ENCODE measurements around the gene LMO2. TPM values are rescaled to one million over a fixed set of nuclear protein-coding genes. Genes with fewer than 3 reads are reported as not detected.
"Not testable (repeated sequence)": the region's sequence is repeated elsewhere in the genome, so short reads cannot be mapped to it uniquely, and the experiment has no call there.

LMO2 gene
- total RNA-seq, 4 donors from 2014 or later = 22.4 to 45.2 (median 29.9) TPM

DNA sequence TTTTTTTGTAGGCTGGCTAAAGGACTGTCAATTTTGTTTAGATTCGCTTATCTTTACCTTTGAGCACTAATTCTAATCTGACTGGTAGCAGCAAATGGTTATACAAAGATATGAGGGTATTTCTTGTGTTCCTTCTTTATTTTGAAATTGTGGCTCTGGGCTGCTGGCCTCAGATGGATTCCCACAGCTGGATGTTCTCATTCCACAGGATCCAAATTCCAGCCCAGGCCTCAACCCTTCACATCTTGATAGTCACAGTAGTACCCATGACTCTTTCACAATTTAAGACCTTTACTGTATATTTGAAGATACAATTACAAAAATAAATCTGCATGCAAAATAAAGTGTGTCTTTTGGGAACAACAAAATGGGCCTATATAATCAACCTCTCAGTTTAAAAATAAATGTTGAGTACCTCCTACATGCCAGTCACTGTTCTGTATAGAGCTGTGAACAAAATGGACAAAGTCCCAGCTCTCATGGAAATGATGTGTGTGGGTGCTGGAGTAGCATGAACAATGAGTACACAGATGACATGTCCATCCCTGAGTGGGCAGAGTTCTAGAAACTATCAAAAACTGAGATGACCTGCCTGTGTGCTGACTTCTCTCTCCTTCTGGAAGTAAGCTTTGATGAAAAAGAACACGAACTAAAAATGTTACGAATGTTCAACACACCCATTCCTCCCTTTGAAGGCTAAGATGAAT is 65.9 kb downstream of the LMO2 start:
- Histone ChIP-seq H3K4me1 (peaks cover 0 to 5% of the 10 kb centered on the region in 2 donors), H3K27ac (no peak overlapping the region), H3K27me3 (no peaks in the 10 kb centered on the region), H3K36me3 (no peaks in the 10 kb centered on the region), H3K4me3 (no peak overlapping the region), H3K9me3 (no peaks in the 10 kb centered on the region)
- intact Hi-C loops (cut with DNase I; ENCODE audit: low total_unique reads) = no loop called here
- DNase-seq = no peak
- TF ChIP-seq, protein P1, sequence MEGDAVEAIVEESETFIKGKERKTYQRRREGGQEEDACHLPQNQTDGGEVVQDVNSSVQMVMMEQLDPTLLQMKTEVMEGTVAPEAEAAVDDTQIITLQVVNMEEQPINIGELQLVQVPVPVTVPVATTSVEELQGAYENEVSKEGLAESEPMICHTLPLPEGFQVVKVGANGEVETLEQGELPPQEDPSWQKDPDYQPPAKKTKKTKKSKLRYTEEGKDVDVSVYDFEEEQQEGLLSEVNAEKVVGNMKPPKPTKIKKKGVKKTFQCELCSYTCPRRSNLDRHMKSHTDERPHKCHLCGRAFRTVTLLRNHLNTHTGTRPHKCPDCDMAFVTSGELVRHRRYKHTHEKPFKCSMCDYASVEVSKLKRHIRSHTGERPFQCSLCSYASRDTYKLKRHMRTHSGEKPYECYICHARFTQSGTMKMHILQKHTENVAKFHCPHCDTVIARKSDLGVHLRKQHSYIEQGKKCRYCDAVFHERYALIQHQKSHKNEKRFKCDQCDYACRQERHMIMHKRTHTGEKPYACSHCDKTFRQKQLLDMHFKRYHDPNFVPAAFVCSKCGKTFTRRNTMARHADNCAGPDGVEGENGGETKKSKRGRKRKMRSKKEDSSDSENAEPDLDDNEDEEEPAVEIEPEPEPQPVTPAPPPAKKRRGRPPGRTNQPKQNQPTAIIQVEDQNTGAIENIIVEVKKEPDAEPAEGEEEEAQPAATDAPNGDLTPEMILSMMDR (IDR thresholded peaks at IDR 0.05) = no peak
- no peak for TF ChIP-seq POLR2A (IDR thresholded peaks at IDR 0.05)

DNA sequence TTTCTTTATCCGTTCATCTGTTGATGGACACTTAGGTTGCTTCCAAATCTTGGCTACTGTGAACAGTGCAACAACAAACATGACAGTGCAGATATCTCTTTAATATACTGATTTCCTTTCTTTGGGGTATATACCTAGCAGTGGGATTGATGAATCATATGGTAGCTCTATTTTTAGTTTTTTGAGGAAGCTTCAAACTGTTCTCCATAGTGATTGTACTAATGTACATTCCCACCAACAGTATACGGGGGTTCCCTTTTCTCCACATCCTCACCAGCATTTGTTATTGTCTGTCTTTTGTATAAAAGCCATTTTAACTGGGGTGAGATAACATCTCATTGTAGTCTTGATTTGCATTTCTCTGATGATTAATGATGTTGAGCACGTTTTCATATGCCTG is 68.9 kb downstream of the LMO2 start:
- H3K27ac ChIP-seq; H3K36me3 ChIP-seq; H3K4me1 ChIP-seq; H3K27me3 ChIP-seq; H3K4me3 ChIP-seq; DNase-seq; H3K9me3 ChIP-seq; intact Hi-C loops (cut with DNase I; ENCODE audit: low total_unique reads): not testable (repeated sequence)

DNA sequence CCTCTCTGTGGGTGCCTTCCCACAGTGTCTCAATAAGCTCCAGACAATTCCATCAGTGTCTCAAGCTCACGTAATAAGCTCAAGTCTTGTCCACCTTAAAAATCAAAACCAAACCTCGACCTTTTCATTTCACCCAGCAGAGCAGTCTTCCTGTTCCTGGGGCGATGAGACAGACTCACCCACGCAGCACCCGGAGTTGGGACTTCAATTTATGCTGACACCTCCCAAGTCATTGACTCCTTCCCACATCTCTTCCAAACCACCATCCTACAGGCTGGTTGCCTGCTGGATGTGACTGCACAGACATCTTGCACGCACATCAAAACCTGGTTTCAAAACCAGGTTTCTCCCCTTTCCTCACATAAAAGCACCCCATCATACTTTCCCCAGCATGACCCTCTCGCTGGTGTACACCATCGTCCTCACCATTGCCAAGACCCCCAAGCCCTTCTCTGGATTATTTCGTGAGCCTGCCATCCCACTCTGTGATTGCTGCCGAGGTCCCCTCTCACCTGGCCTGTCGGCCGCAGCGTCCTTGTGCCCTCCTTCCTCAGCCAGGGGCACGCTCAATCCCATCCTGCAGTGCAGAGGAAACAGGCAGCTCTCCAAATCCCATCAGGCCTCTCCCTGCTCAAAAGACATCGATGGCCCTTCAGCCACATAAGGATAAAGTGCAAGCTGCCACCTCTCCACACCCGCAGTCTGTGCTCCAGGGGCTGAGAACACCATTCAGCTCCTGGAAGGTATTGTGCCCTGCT is 72.4 kb downstream of the LMO2 start:
- intact Hi-C loops (cut with DNase I; ENCODE audit: low total_unique reads) = no loop called here
- no peaks in the 10 kb centered on the region for H3K9me3 ChIP-seq
- H3K27ac ChIP-seq = no peak overlapping the region
- no peak overlapping the region for H3K4me3 ChIP-seq
- DNase-seq = no peak
- no peaks in the 10 kb centered on the region for H3K36me3 ChIP-seq
- no peaks in the 10 kb centered on the region for H3K4me1 ChIP-seq
- no peak for TF ChIP-seq POLR2A (IDR thresholded peaks at IDR 0.05)
- TF ChIP-seq, protein P1 (IDR thresholded peaks at IDR 0.05) = no peak
- H3K27me3 ChIP-seq = no peaks in the 10 kb centered on the region

Other genes with a start within 250 kb of the LMO2 start
- not detected for gene C11orf91, start 191.2 kb downstream of the LMO2 start, total RNA-seq
- 100 to 1,000 TPM; 221 to 621 (median 300) TPM for gene CD59, start 155.7 kb downstream of the LMO2 start, total RNA-seq
- 10 to 100 TPM; 12.0 to 92.7 (median 47.8) TPM for gene FBXO3, start 117.6 kb downstream of the LMO2 start, total RNA-seq
- gene CAPRIN1, start 159.7 kb upstream of the LMO2 start, total RNA-seq = 100 to 1,000 TPM; 118 to 252 (median 169) TPM
- 10 to 100 TPM; 18.5 to 54.0 (median 22.9) TPM for gene NAT10, start 213.6 kb upstream of the LMO2 start, total RNA-seq